A549 (cell line): ENCODE measurements around the gene IFTAP. TPM values are rescaled to one million over a fixed set of nuclear protein-coding genes. Genes with fewer than 3 reads are reported as not detected.
"Not testable (repeated sequence)": the region's sequence is repeated elsewhere in the genome, so short reads cannot be mapped to it uniquely, and the experiment has no call there.

ENCODE experiments used
- ATAC-seq, 2 experiments: fragments of 200-7000 bp in 1 of 2; fragments of >200 bp in 1 of 2; cut with Nextera tagmentation in 1 of 2; cut with Tn5 transposase in 1 of 2; 3 replicates each; pipeline versions ENCODE4 v1.8.0 to v1.9.1; 2018 to 2020; ENCODE audit warnings: mild to moderate bottlenecking in 1 of 2, moderate library complexity in 1 of 2
- CTCF ChIA-PET: fragments of 300-600 bp; sonication (Branson Sonifier 250); formaldehyde crosslinking; extraction: SDS; loops from one replicate; lab custom pipeline; 2021; ENCODE audit warnings: antibody characterized with exemption, inconsistent platforms; lab: Yijun Ruan, JAX
- POLR2A ChIA-PET: fragments of 350-600 bp; formaldehyde crosslinking; extraction: SDS; loops from one replicate; lab custom pipeline; 2021; ENCODE audit warnings: antibody characterized with exemption, inconsistent platforms; lab: Yijun Ruan, JAX
- DNase-seq, 2 experiments: peaks; one replicate each; pipeline versions ENCODE4 v3.0.0 to v3.0.0-alpha.2; 2011 to 2016; ENCODE audit warnings: low read depth in 1 of 2, low spot score in 1 of 2
- FAIRE-seq: peaks from 2 replicates; lab custom pipeline; 2011; peaks lifted over from hg19 to GRCh38; lab: Jason Lieb, UNC
- H3K27ac ChIP-seq, 2 experiments: fragments of >200 bp; sonication (Bioruptor Twin); formaldehyde crosslinking; 3 replicates each; pipeline ENCODE4 v1.5.1; 2016 to 2017
- H3K4me1 ChIP-seq: fragments of >200 bp; sonication (Bioruptor Twin); formaldehyde crosslinking; 3 replicates; pipeline ENCODE4 v1.6.1; 2016
- H3K4me2 ChIP-seq: fragments of >200 bp; sonication (Bioruptor Twin); formaldehyde crosslinking; 3 replicates; pipeline ENCODE4 v1.6.1; 2016
- H3K4me3 ChIP-seq: fragments of >200 bp; sonication (Bioruptor Twin); formaldehyde crosslinking; 3 replicates; pipeline ENCODE4 v1.5.1; 2016
- H3K9me3 ChIP-seq: fragments of >200 bp; sonication (Bioruptor Twin); formaldehyde crosslinking; 3 replicates; pipeline ENCODE4 v1.6.1; 2016
- BHLHE40 ChIP-seq: IDR thresholded peaks from 2 replicates; pipeline ENCODE4 v1.6.1; 2012; ENCODE audit warnings: low read depth, low read length, inconsistent platforms
- CEBPB ChIP-seq, 2 experiments: fragments of >200 bp in 1 of 2; sonication (Bioruptor Twin) in 1 of 2; formaldehyde crosslinking in 1 of 2; IDR thresholded peaks; 2 replicates each; pipeline ENCODE4 v1.6.1; 2012 to 2016
- CHD4 ChIP-seq: fragments of 200-600 bp; sonication (generic); IDR thresholded peaks from 2 replicates; pipeline ENCODE4 v1.6.1; 2016; ENCODE audit warnings: antibody characterized with exemption, mild to moderate bottlenecking, borderline replicate concordance
- CTCF ChIP-seq: fragments of >200 bp; sonication (Bioruptor Twin); formaldehyde crosslinking; IDR thresholded peaks from 3 replicates; pipeline ENCODE4 v1.5.1; 2016
- EHF ChIP-seq: fragments of 250-450 bp; sonication (Bioruptor Pico); IDR thresholded peaks from 2 replicates; pipeline ENCODE4 v1.5.0; 2020; ENCODE audit warnings: mild to moderate bottlenecking
- FOSL2 ChIP-seq, 2 experiments: fragments of 450-650 bp in 1 of 2; fragments of >200 bp in 1 of 2; sonication (Bioruptor Twin) in 1 of 2; formaldehyde crosslinking; IDR thresholded peaks; 2 replicates each; pipeline versions ENCODE4 v1.5.0 to v1.6.1; 2016 to 2020; ENCODE audit warnings: mild to moderate bottlenecking in 1 of 2, moderate library complexity in 1 of 2
- FOXS1 ChIP-seq: fragments of 250-450 bp; sonication (Bioruptor Pico); IDR thresholded peaks from 2 replicates; pipeline ENCODE4 v1.5.0; 2020; ENCODE audit warnings: mild to moderate bottlenecking, moderate library complexity
- GATA3 ChIP-seq: IDR thresholded peaks from 2 replicates; pipeline ENCODE4 v1.6.1; 2012; ENCODE audit warnings: borderline replicate concordance
- MAX ChIP-seq: IDR thresholded peaks from 2 replicates; pipeline ENCODE4 v1.6.1; 2012
- NR3C1 ChIP-seq: fragments of >200 bp; sonication (Bioruptor Twin); formaldehyde crosslinking; IDR thresholded peaks from 3 replicates; pipeline ENCODE4 v1.6.1; 2017
- PBX3 ChIP-seq: IDR thresholded peaks from 2 replicates; pipeline ENCODE4 v1.6.1; 2012
- RARB ChIP-seq: fragments of 250-450 bp; sonication (Bioruptor Pico); IDR thresholded peaks from 2 replicates; pipeline ENCODE4 v1.8.0; 2021; ENCODE audit warnings: mild to moderate bottlenecking, moderate library complexity
- RCOR1 ChIP-seq: fragments of 150-350 bp; IDR thresholded peaks from 2 replicates; pipeline ENCODE4 v1.6.1; 2014; ENCODE audit warnings: antibody characterized with exemption, low read length, low read depth
- RNF2 ChIP-seq: fragments of 200-600 bp; sonication (generic); IDR thresholded peaks from 2 replicates; pipeline ENCODE4 v1.6.1; 2016; ENCODE audit warnings: low read depth, mild to moderate bottlenecking, antibody characterized with exemption, moderate library complexity, borderline replicate concordance
- SMC3 ChIP-seq: fragments of >200 bp; sonication (Bioruptor Twin); formaldehyde crosslinking; IDR thresholded peaks from 3 replicates; pipeline ENCODE4 v1.6.1; 2018; ENCODE audit warnings: inconsistent platforms
- TP53 ChIP-seq: fragments of 250-450 bp; sonication (Bioruptor Pico); IDR thresholded peaks from 2 replicates; pipeline ENCODE4 v1.5.0; 2021; ENCODE audit warnings: mild to moderate bottlenecking, moderate library complexity
- ZSCAN20 ChIP-seq: fragments of 250-450 bp; sonication (Bioruptor Pico); IDR thresholded peaks from 2 replicates; pipeline ENCODE4 v1.8.0; 2022; ENCODE audit warnings: mild to moderate bottlenecking, moderate library complexity
- WGBS: methylation state at CpG from one replicate; pipeline ENCODE4 v1.1.6; 2017; ENCODE audit errors: missing lambda C conversion rate; 5-methylcytosine and 5-hydroxymethylcytosine counted together
- polyA plus RNA-seq, 4 experiments: library from polyadenylated mRNA; depleted of rRNA in 3 of 4; stranded (reverse); fragments of >200 nt; fragmentation: RNase III in 1 of 4; extraction: RNeasy Plus Mini Kit Qiagen cat#74134 plus additional on column Dnase treatment in 1 of 4; gene quantifications; 2 replicates in 3 of 4; 3 replicates in 1 of 4; pipeline ENCODE4 v1.2.3, GENCODE V29; 2011 to 2017

IFTAP gene
- polyA plus RNA-seq, 2 of the 4 experiments (the other 2 are of a cell fraction) = 34.7 to 52.4 TPM

- no peak for TF ChIP-seq RCOR1
- CTCF ChIA-PET = interaction anchor here (1.4 kb wide), 1 partner anchor 196 kb away, joined by 4 read pairs; no protein-coding TSS in a partner anchor
These were observed 43.8 kb upstream of the IFTAP start for GRCh38 chr11:36550385-36551115.

GRCh38 chr11:36557390-36557789 lies 36.9 kb upstream of the IFTAP start:
- not testable (repeated sequence) for FAIRE-seq, DNase-seq

More at GRCh38 chr11:36550385-36551115, 43.8 kb upstream of the IFTAP start:
- 0% methylated on average over 1 of the region's 1 CpG for WGBS
- H3K4me3 ChIP-seq = no peak overlapping the region
- no peak overlapping the region for H3K27ac ChIP-seq
- POLR2A ChIA-PET = no interaction called here
- no peak for DNase-seq
- no peak for ATAC-seq
- H3K9me3 ChIP-seq = no peaks in the 10 kb centered on the region
- no peak for FAIRE-seq
- no peaks in the 10 kb centered on the region for H3K4me1 ChIP-seq
- H3K4me2 ChIP-seq = no peak overlapping the region

GRCh38 chr11:36557991-36558390 lies 36.3 kb upstream of the IFTAP start:
- TF ChIP-seq RNF2 = no peak
- TF ChIP-seq EHF (CRISPR knock-in tag) = no peak
- TF ChIP-seq CHD4 = no peak
- TF ChIP-seq ZSCAN20 (CRISPR knock-in tag) = no peak
- no peak for TF ChIP-seq MAX
- no peak for TF ChIP-seq GATA3
- no peak for TF ChIP-seq FOSL2 (IDR thresholded peaks at IDR 0.05)
- no peak for TF ChIP-seq FOSL2 (CRISPR knock-in tag; IDR thresholded peaks at IDR 0.05)
- TF ChIP-seq TP53 (CRISPR knock-in tag) = no peak
- TF ChIP-seq SMC3 = no peak
- no peak for TF ChIP-seq PBX3
- TF ChIP-seq CTCF = no peak
- TF ChIP-seq FOXS1 (CRISPR knock-in tag) = no peak
- no peak for TF ChIP-seq RARB (CRISPR knock-in tag)
- Histone ChIP-seq H3K4me3 (no peak overlapping the region), H3K4me2 (no peak overlapping the region), H3K9me3 (no peaks in the 10 kb centered on the region), H3K4me1 (no peaks in the 10 kb centered on the region), H3K27ac (no peak overlapping the region)
- ATAC-seq = no peak
- ChIA-PET CTCF (no interaction called here), POLR2A (no interaction called here)
- FAIRE-seq = no peak
- DNase-seq = no peak

More at GRCh38 chr11:36557390-36557789, 36.9 kb upstream of the IFTAP start:
- H3K9me3 ChIP-seq, CTCF ChIA-PET, H3K4me2 ChIP-seq, ATAC-seq, H3K4me3 ChIP-seq, POLR2A ChIA-PET, H3K27ac ChIP-seq, H3K4me1 ChIP-seq: not testable (repeated sequence)
- 83% methylated on average over 6 of the region's 17 CpGs for WGBS

- Histone ChIP-seq H3K4me2 (no peak overlapping the region), H3K27ac (no peak overlapping the region), H3K9me3 (no peaks in the 10 kb centered on the region), H3K4me1 (no peaks in the 10 kb centered on the region), H3K4me3 (no peak overlapping the region)
- no peak for DNase-seq
- 21% methylated on average over 4 of the region's 4 CpGs for WGBS
- ChIA-PET CTCF (no interaction called here), POLR2A (no interaction called here)
- no peak for FAIRE-seq
- no peak for ATAC-seq
- TF ChIP-seq CTCF (no peak), PBX3 (no peak), BHLHE40 (no peak), NR3C1 (no peak), CEBPB (IDR thresholded peaks at IDR 0.05) (no peak)
These were observed 35.5 kb upstream of the IFTAP start for GRCh38 chr11:36558571-36559413.
